ENCODE results near the gene ZSCAN2. TPM values are rescaled to one million over a fixed set of nuclear protein-coding genes. Genes with fewer than 3 reads are reported as not detected.
A peak's percentile ranks its signal among the peaks of the same experiment; 100 is the strongest.

Gene ZSCAN2
- total RNA-seq, 1 donor = 14.1 TPM

DNA sequence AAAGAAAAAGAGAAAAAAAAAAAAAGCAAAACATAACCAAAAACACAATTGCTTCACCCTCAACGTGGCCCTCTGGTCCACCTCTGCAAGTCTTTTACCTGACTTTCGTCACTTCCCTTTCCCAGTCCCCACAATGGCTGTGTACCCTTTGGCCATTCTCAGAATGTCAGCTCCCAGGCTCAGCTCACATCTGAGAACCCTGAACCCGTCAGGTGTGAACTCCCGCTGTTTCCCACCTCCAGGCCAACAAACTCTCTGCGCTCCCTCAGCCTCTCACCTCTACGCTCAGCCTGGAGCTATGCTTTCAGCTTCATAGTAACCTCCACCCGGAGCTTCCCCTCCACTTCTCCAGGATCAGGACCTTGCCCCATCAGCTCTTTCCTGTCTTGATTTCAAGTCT, 23.6 kb downstream of the ZSCAN2 start:
- Histone ChIP-seq H3K27me3 (ENCODE audit: insufficient read depth, low read length) (no peaks in the 10 kb centered on the region), H4K20me1 (ENCODE audit: insufficient read depth, low read length) (no peaks in the 10 kb centered on the region), H3K4me3 (ENCODE audit: insufficient read depth, low read length) (no peak overlapping the region), H3K79me2 (ENCODE audit: insufficient read depth, low read length) (no peaks in the 10 kb centered on the region), H3K9me3 (ENCODE audit: low read depth, low read length) (peaks cover 25% of the 10 kb centered on the region), H3K36me3 (ENCODE audit: insufficient read depth, low read length) (peaks cover 21% of the 10 kb centered on the region), H3K4me2 (ENCODE audit: insufficient read depth, low read length) (no peak overlapping the region), H3K27ac (ENCODE audit: low read depth, low read length) (no peak overlapping the region), H3K4me1 (ENCODE audit: insufficient read depth, low read length) (no peaks in the 10 kb centered on the region), H2AFZ (ENCODE audit: low read length) (no peak overlapping the region)
- TF ChIP-seq, protein P1, sequence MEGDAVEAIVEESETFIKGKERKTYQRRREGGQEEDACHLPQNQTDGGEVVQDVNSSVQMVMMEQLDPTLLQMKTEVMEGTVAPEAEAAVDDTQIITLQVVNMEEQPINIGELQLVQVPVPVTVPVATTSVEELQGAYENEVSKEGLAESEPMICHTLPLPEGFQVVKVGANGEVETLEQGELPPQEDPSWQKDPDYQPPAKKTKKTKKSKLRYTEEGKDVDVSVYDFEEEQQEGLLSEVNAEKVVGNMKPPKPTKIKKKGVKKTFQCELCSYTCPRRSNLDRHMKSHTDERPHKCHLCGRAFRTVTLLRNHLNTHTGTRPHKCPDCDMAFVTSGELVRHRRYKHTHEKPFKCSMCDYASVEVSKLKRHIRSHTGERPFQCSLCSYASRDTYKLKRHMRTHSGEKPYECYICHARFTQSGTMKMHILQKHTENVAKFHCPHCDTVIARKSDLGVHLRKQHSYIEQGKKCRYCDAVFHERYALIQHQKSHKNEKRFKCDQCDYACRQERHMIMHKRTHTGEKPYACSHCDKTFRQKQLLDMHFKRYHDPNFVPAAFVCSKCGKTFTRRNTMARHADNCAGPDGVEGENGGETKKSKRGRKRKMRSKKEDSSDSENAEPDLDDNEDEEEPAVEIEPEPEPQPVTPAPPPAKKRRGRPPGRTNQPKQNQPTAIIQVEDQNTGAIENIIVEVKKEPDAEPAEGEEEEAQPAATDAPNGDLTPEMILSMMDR (IDR thresholded peaks at IDR 0.05; ENCODE audit: extremely low read depth, low read depth, low read length) = no peak
- DNase-seq (ENCODE audit: insufficient read length, low spot score, missing footprints) = no peak

DNA sequence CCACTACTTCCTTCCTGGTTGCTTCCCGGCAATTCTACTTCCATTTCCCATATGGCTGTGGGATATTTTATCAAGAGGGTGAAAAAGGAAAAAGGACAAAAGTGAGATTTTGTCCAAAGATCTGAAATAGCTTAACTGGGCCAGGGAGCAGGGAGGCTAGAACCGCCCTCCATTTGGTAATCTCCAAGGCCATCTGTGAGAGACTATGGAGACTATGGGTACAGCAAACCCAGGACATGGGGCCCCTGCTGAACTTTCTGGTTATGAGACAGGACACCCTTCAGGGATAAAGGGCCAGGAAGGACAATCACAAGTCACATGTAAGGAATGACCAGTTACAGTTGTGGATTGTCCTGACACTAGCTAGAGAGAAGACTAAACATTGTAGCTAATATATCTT, 24.3 kb downstream of the ZSCAN2 start:
- Histone ChIP-seq H3K4me1 (ENCODE audit: insufficient read depth, low read length) (peaks cover under 1% of the 10 kb centered on the region), H3K4me3 (ENCODE audit: insufficient read depth, low read length) (no peak overlapping the region), H3K9me3 (ENCODE audit: low read depth, low read length) (peaks cover 24% of the 10 kb centered on the region), H2AFZ (ENCODE audit: low read length) (no peak overlapping the region), H3K27ac (ENCODE audit: low read depth, low read length) (no peak overlapping the region), H3K4me2 (ENCODE audit: insufficient read depth, low read length) (no peak overlapping the region), H3K36me3 (ENCODE audit: insufficient read depth, low read length) (peaks cover 21% of the 10 kb centered on the region), H3K27me3 (ENCODE audit: insufficient read depth, low read length) (no peaks in the 10 kb centered on the region), H3K79me2 (ENCODE audit: insufficient read depth, low read length) (no peaks in the 10 kb centered on the region), H4K20me1 (ENCODE audit: insufficient read depth, low read length) (no peaks in the 10 kb centered on the region)
- no peak for DNase-seq (ENCODE audit: insufficient read length, low spot score, missing footprints)
- TF ChIP-seq, protein P1 (IDR thresholded peaks at IDR 0.05; ENCODE audit: extremely low read depth, low read depth, low read length) = no peak

DNA sequence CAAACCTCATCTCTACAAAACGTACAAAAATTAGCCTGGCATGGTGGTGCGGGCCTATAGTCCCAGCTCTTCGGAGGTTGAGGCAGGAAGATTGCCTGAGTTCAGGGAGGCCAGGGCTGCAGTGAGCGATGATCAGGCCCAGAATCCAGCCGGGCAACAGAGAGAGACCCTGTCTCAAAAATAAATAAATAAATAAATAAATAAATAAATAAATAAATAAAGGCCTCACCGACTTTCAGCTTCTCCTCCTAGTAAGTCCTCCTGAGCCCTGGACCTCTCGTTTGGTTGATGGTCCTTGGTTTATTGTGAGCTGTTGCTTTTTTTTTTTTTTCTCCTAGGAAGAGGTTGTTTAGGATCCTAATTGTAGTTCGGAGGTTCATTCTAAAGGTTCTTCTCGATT, 28.2 kb downstream of the ZSCAN2 start:
- no peaks in the 10 kb centered on the region for H4K20me1 ChIP-seq (ENCODE audit: insufficient read depth, low read length)
- TF ChIP-seq, protein P1 (IDR thresholded peaks at IDR 0.05; ENCODE audit: extremely low read depth, low read depth, low read length) = no peak
- H3K27ac ChIP-seq (ENCODE audit: low read depth, low read length) = no peak overlapping the region
- H3K4me3 ChIP-seq (ENCODE audit: insufficient read depth, low read length) = no peak overlapping the region
- no peak overlapping the region for H3K4me2 ChIP-seq (ENCODE audit: insufficient read depth, low read length)
- H3K79me2 ChIP-seq (ENCODE audit: insufficient read depth, low read length) = peaks cover 16% of the 10 kb centered on the region
- no peak overlapping the region for H2AFZ ChIP-seq (ENCODE audit: low read length)
- DNase-seq (ENCODE audit: insufficient read length, low spot score, missing footprints) = no peak
- peaks cover 23% of the 10 kb centered on the region for H3K4me1 ChIP-seq (ENCODE audit: insufficient read depth, low read length)
- H3K27me3 ChIP-seq (ENCODE audit: insufficient read depth, low read length) = no peaks in the 10 kb centered on the region
- H3K36me3 ChIP-seq (ENCODE audit: insufficient read depth, low read length) = no peaks in the 10 kb centered on the region
- H3K9me3 ChIP-seq (ENCODE audit: low read depth, low read length) = no peaks in the 10 kb centered on the region

DNA sequence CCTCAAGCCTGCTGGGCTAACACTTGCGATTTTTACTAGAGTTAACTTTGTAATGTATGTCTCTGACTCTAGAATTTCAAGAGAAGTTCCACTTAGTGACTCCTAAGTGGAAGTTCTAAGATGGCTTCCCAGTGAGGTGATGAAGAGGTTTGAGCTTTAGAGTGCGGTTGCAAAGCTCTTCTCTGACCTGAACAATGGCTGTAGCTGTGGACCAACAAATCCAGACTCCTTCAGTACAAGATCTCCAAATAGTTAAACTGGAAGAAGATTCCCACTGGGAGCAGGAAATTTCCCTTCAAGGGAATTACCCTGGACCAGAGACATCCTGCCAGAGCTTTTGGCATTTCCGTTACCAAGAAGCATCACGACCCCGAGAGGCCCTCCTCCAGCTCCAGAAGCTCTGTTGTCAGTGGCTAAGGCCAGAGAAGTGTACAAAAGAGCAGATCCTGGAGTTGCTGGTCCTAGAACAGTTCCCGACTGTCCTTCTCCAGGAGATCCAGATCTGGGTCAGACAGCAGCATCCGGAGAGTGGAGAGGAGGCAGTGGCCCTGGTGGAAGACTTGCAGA, 31.0 kb downstream of the ZSCAN2 start:
- no peak for DNase-seq (ENCODE audit: insufficient read length, low spot score, missing footprints)

More for the DNA sequence above, 31.0 kb downstream of the ZSCAN2 start:
- H3K27me3 ChIP-seq (ENCODE audit: insufficient read depth, low read length) = no peaks in the 10 kb centered on the region
- H4K20me1 ChIP-seq (ENCODE audit: insufficient read depth, low read length) = no peaks in the 10 kb centered on the region
- TF ChIP-seq, protein P1 (IDR thresholded peaks at IDR 0.05; ENCODE audit: extremely low read depth, low read depth, low read length) = no peak
- peak overlapping the region; percentile 100 for H2AFZ ChIP-seq (ENCODE audit: low read length)
- peak overlapping the region; percentile 99 for H3K4me2 ChIP-seq (ENCODE audit: insufficient read depth, low read length)
- H3K27ac ChIP-seq (ENCODE audit: low read depth, low read length) = peak overlapping the region; percentile 87
- H3K4me3 ChIP-seq (ENCODE audit: insufficient read depth, low read length) = peak overlapping the region; percentile 91
- H3K36me3 ChIP-seq (ENCODE audit: insufficient read depth, low read length) = peaks cover 4% of the 10 kb centered on the region
- peaks cover 23% of the 10 kb centered on the region for H3K79me2 ChIP-seq (ENCODE audit: insufficient read depth, low read length)
- H3K4me1 ChIP-seq (ENCODE audit: insufficient read depth, low read length) = peaks cover 31% of the 10 kb centered on the region
- H3K9me3 ChIP-seq (ENCODE audit: low read depth, low read length) = no peaks in the 10 kb centered on the region
